Natural killer cell treated with Interleukin-12 subunit alpha and Interleukin-12 subunit beta and Interleukin-15 and Interleukin-18, amount 100 ng/mL, for 72 hours (primary cell): ENCODE results near the gene INO80. TPM values are rescaled to one million over a fixed set of nuclear protein-coding genes. Genes with fewer than 3 reads are reported as not detected.

Source experiments
- ATAC-seq, 2 donors: fragments of 150-1000 bp; cut with Tn5 transposase in 1 of 2; sonication (Bioruptor Pico), chemical (Tn5 transposase) in 1 of 2; 2 replicates each; pipeline ENCODE4 v1.10.0; 2021
- DNase-seq: peaks from one replicate; pipeline ENCODE4 v3.0.0; 2022; ENCODE audit warnings: low spot score
- H3K27ac Mint-ChIP-seq, 2 donors: 1 replicate in 1 of 2; 2 replicates in 1 of 2; pipeline ENCODE4 v1.8.0; 2022; ENCODE audit warnings: mixed read lengths in 2 of 2, mild to moderate bottlenecking in 1 of 2, moderate library complexity in 1 of 2
- H3K27me3 Mint-ChIP-seq, 2 donors: 1 replicate in 1 of 2; 2 replicates in 1 of 2; pipeline ENCODE4 v1.8.0; 2022; ENCODE audit warnings: mixed read lengths in 2 of 2
- H3K36me3 Mint-ChIP-seq: one replicate; pipeline ENCODE4 v1.8.0; 2022; ENCODE audit warnings: mixed read lengths
- H3K4me1 Mint-ChIP-seq, 2 donors: 1 replicate in 1 of 2; 2 replicates in 1 of 2; pipeline ENCODE4 v1.8.0; 2022; ENCODE audit warnings: low read depth in 2 of 2, mixed read lengths in 2 of 2, mild to moderate bottlenecking in 1 of 2
- H3K4me3 Mint-ChIP-seq: one replicate; pipeline ENCODE4 v1.8.0; 2022; ENCODE audit warnings: mixed read lengths
- H3K9me3 Mint-ChIP-seq: 2 replicates; pipeline ENCODE4 v1.8.0; 2022; ENCODE audit warnings: mixed read lengths
- total RNA-seq, 2 donors: library from RNA; stranded (reverse); gene quantifications; one replicate each; pipeline ENCODE4 v1.2.3, GENCODE V29; 2022

Gene INO80
- total RNA-seq, 2 donors from 2014 or later, result 34.3 to 55.7 TPM

GRCh38 chr15:41020829-41021228 lies 95.3 kb downstream of the INO80 start:
- ATAC-seq (no peak), DNase-seq (no peak)
- H3K9me3 Mint-ChIP-seq, result no peaks in the 10 kb centered on the region
- H3K27ac Mint-ChIP-seq, result no peak overlapping the region
- H3K36me3 Mint-ChIP-seq, result peaks cover 10% of the 10 kb centered on the region
- no peak overlapping the region for H3K4me3 Mint-ChIP-seq
- H3K27me3 Mint-ChIP-seq, result no peaks in the 10 kb centered on the region
- H3K4me1 Mint-ChIP-seq, result peaks cover 3 to 10% of the 10 kb centered on the region in 2 donors

GRCh38 chr15:41020311-41020710 lies 95.8 kb downstream of the INO80 start:
- no peaks in the 10 kb centered on the region for H3K9me3 Mint-ChIP-seq
- ATAC-seq (no peak), DNase-seq (no peak)
- no peaks in the 10 kb centered on the region for H3K27me3 Mint-ChIP-seq
- H3K36me3 Mint-ChIP-seq, result peaks cover 10% of the 10 kb centered on the region
- peaks cover 3 to 10% of the 10 kb centered on the region in 2 donors for H3K4me1 Mint-ChIP-seq
- no peak overlapping the region for H3K27ac Mint-ChIP-seq
- no peak overlapping the region for H3K4me3 Mint-ChIP-seq

- peaks cover 9 to 12% of the 10 kb centered on the region in 2 donors for H3K4me1 Mint-ChIP-seq
- H3K27ac Mint-ChIP-seq, result no peak overlapping the region
- ATAC-seq (no peak), DNase-seq (no peak)
- H3K9me3 Mint-ChIP-seq, result no peaks in the 10 kb centered on the region
- H3K27me3 Mint-ChIP-seq, result no peaks in the 10 kb centered on the region
- H3K4me3 Mint-ChIP-seq, result no peak overlapping the region
- H3K36me3 Mint-ChIP-seq, result peaks cover 17% of the 10 kb centered on the region
Measured at GRCh38 chr15:41019174-41019573, 96.9 kb downstream of the INO80 start.

- peak overlapping the region in 1 of 2 donors; percentile 10 for H3K27ac Mint-ChIP-seq
- H3K27me3 Mint-ChIP-seq, result no peaks in the 10 kb centered on the region
Measured at GRCh38 chr15:41018534-41018933, 97.5 kb downstream of the INO80 start.

GRCh38 chr15:41017066-41017735 lies 98.9 kb downstream of the INO80 start:
- H3K4me3 Mint-ChIP-seq, result no peak overlapping the region
- peak overlapping the region; percentile 10 to 25 for H3K27ac Mint-ChIP-seq
- no peak for DNase-seq
- peaks cover 15 to 19% of the 10 kb centered on the region in 2 donors for H3K4me1 Mint-ChIP-seq
- no peaks in the 10 kb centered on the region for H3K27me3 Mint-ChIP-seq
- no peaks in the 10 kb centered on the region for H3K9me3 Mint-ChIP-seq
- H3K36me3 Mint-ChIP-seq, result peaks cover 20% of the 10 kb centered on the region
- no peak for ATAC-seq

More at GRCh38 chr15:41018534-41018933, 97.5 kb downstream of the INO80 start:
- Mint-ChIP-seq H3K36me3 (peaks cover 17% of the 10 kb centered on the region), H3K9me3 (no peaks in the 10 kb centered on the region), H3K4me3 (no peak overlapping the region), H3K4me1 (peaks cover 15 to 18% of the 10 kb centered on the region in 2 donors)
- no peak for ATAC-seq
- DNase-seq, result no peak

GRCh38 chr15:41013691-41014414 lies 102.2 kb downstream of the INO80 start:
- peaks cover 23% of the 10 kb centered on the region for H3K36me3 Mint-ChIP-seq

GRCh38 chr15:41011055-41011815 lies 104.8 kb downstream of the INO80 start:
- peaks cover 8 to 12% of the 10 kb centered on the region in 2 donors for H3K4me1 Mint-ChIP-seq
- ATAC-seq (no peak), DNase-seq (no peak)
- H3K4me3 Mint-ChIP-seq, result no peak overlapping the region
- peaks cover 17% of the 10 kb centered on the region for H3K36me3 Mint-ChIP-seq
- H3K27me3 Mint-ChIP-seq, result no peaks in the 10 kb centered on the region
- H3K9me3 Mint-ChIP-seq, result no peaks in the 10 kb centered on the region
- peak overlapping the region in 1 of 2 donors; percentile 38 for H3K27ac Mint-ChIP-seq

More at GRCh38 chr15:41013691-41014414, 102.2 kb downstream of the INO80 start:
- no peaks in the 10 kb centered on the region for H3K9me3 Mint-ChIP-seq
- DNase-seq (no peak), ATAC-seq (peak; percentile 77 to 94)
- peaks cover 15 to 19% of the 10 kb centered on the region in 2 donors for H3K4me1 Mint-ChIP-seq
- H3K27me3 Mint-ChIP-seq, result no peaks in the 10 kb centered on the region
- H3K27ac Mint-ChIP-seq, result peak overlapping the region; percentile 52 to 81
- H3K4me3 Mint-ChIP-seq, result no peak overlapping the region

GRCh38 chr15:41010345-41010744 lies 105.7 kb downstream of the INO80 start:
- no peaks in the 10 kb centered on the region for H3K9me3 Mint-ChIP-seq
- H3K36me3 Mint-ChIP-seq, result peaks cover 17% of the 10 kb centered on the region
- no peak overlapping the region for H3K4me3 Mint-ChIP-seq
- no peaks in the 10 kb centered on the region for H3K27me3 Mint-ChIP-seq
- peaks cover 8 to 12% of the 10 kb centered on the region in 2 donors for H3K4me1 Mint-ChIP-seq
- H3K27ac Mint-ChIP-seq, result peak overlapping the region in 1 of 2 donors; percentile 38
- DNase-seq (no peak), ATAC-seq (no peak)

- no peak for ATAC-seq
- no peak for DNase-seq
- Mint-ChIP-seq H3K36me3 (peaks cover 14% of the 10 kb centered on the region), H3K27me3 (no peaks in the 10 kb centered on the region), H3K4me1 (no peaks in the 10 kb centered on the region), H3K27ac (no peak overlapping the region), H3K9me3 (no peaks in the 10 kb centered on the region), H3K4me3 (no peak overlapping the region)
Measured at GRCh38 chr15:41006479-41006878, 109.6 kb downstream of the INO80 start.

- Mint-ChIP-seq H3K9me3 (no peaks in the 10 kb centered on the region), H3K27ac (no peak overlapping the region)
- ATAC-seq, result no peak
Measured at GRCh38 chr15:41004490-41004889, 111.6 kb downstream of the INO80 start.

GRCh38 chr15:41001524-41002214 lies 114.4 kb downstream of the INO80 start:
- no peak overlapping the region for H3K27ac Mint-ChIP-seq
- H3K9me3 Mint-ChIP-seq, result no peaks in the 10 kb centered on the region
- no peaks in the 10 kb centered on the region for H3K27me3 Mint-ChIP-seq
- H3K4me3 Mint-ChIP-seq, result no peak overlapping the region
- H3K36me3 Mint-ChIP-seq, result peaks cover 15% of the 10 kb centered on the region
- no peak for DNase-seq
- no peaks in the 10 kb centered on the region for H3K4me1 Mint-ChIP-seq
- ATAC-seq, result no peak

More at GRCh38 chr15:41004490-41004889, 111.6 kb downstream of the INO80 start:
- no peak for DNase-seq
- Mint-ChIP-seq H3K4me1 (no peaks in the 10 kb centered on the region), H3K4me3 (no peak overlapping the region), H3K27me3 (no peaks in the 10 kb centered on the region), H3K36me3 (peaks cover 15% of the 10 kb centered on the region)

- Mint-ChIP-seq H3K27ac (no peak overlapping the region), H3K9me3 (no peaks in the 10 kb centered on the region)
Measured at GRCh38 chr15:40999190-40999589, 116.9 kb downstream of the INO80 start.

GRCh38 chr15:40995656-40996055 lies 120.4 kb downstream of the INO80 start:
- no peaks in the 10 kb centered on the region for H3K27me3 Mint-ChIP-seq
- peaks cover 0 to 6% of the 10 kb centered on the region in 2 donors for H3K4me1 Mint-ChIP-seq
- H3K9me3 Mint-ChIP-seq, result no peaks in the 10 kb centered on the region
- DNase-seq, result no peak
- no peak overlapping the region for H3K27ac Mint-ChIP-seq
- peaks cover 21% of the 10 kb centered on the region for H3K36me3 Mint-ChIP-seq
- no peak for ATAC-seq
- no peak overlapping the region for H3K4me3 Mint-ChIP-seq

More at GRCh38 chr15:40999190-40999589, 116.9 kb downstream of the INO80 start:
- Mint-ChIP-seq H3K36me3 (peaks cover 12% of the 10 kb centered on the region), H3K27me3 (no peaks in the 10 kb centered on the region), H3K4me1 (no peaks in the 10 kb centered on the region), H3K4me3 (no peak overlapping the region)
- ATAC-seq (no peak), DNase-seq (no peak)
